Thyroid gland (tissue), 4 donors: Measurements from ENCODE around the gene SMURF1.

Experiments used
- POLR2A ChIP-seq, 2 donors: fragments of 450-650 bp; IDR thresholded peaks; one replicate each; pipeline ENCODE4 v1.6.1; 2017; ENCODE audit warnings: antibody characterized with exemption in 2 of 2, mild to moderate bottlenecking in 2 of 2, moderate library complexity in 1 of 2
- TF ChIP-seq, protein P1 (sequence below), 6 experiments: fragments of 200-600 bp in 3 of 6; fragments of 450-650 bp in 3 of 6; sonication (generic) in 3 of 6; IDR thresholded peaks; one replicate each; pipeline ENCODE4 v1.5.1; 2016 to 2019; ENCODE audit warnings: antibody characterized with exemption in 6 of 6, mild to moderate bottlenecking in 2 of 6, inconsistent platforms in 1 of 6, moderate library complexity in 1 of 6

DNA sequence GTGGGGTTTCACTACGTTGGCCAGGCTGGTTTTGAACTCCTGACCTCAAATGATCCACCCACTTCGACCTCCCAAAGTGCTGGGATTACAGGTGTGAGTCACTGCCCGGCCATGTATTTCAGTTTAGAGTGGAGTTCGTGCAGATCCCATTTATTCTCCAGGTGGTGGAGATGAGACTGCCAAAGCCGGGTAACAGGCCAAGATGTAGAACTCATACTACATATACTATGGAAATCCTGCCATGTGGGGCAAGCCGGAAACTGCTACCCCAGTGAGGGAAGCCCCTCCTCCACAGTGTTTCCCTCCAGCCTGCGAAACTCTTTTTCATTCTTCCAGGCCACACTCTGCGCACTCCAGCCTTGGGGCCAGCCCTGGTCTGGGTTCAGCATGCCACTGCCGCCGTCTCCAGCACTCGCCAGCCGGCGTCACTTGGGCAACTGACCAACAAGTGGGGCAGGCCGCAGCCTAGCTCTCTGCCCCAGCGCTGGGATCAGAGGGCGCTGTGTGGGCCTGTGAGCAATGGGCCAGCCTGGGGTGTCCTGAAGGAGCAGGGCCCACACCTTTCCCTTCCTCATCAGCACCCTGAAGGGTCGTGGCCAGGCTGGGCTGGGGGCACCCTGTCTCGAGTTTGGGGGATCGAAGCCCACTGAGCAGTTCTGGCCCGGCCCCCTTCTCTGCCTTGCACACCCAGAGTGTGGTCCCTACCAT lies 143.6 kb downstream of the SMURF1 start:
- TF ChIP-seq, protein P1, sequence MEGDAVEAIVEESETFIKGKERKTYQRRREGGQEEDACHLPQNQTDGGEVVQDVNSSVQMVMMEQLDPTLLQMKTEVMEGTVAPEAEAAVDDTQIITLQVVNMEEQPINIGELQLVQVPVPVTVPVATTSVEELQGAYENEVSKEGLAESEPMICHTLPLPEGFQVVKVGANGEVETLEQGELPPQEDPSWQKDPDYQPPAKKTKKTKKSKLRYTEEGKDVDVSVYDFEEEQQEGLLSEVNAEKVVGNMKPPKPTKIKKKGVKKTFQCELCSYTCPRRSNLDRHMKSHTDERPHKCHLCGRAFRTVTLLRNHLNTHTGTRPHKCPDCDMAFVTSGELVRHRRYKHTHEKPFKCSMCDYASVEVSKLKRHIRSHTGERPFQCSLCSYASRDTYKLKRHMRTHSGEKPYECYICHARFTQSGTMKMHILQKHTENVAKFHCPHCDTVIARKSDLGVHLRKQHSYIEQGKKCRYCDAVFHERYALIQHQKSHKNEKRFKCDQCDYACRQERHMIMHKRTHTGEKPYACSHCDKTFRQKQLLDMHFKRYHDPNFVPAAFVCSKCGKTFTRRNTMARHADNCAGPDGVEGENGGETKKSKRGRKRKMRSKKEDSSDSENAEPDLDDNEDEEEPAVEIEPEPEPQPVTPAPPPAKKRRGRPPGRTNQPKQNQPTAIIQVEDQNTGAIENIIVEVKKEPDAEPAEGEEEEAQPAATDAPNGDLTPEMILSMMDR (IDR thresholded peaks at IDR 0.05): no peak
- TF ChIP-seq POLR2A (IDR thresholded peaks at IDR 0.05): no peak
